Motor neuron (in vitro differentiated cells): ENCODE results near the gene LHX5. TPM values are rescaled to one million over a fixed set of nuclear protein-coding genes. Genes with fewer than 3 reads are reported as not detected.
A peak's percentile ranks its signal among the peaks of the same experiment; 100 is the strongest.

Experiments
- ATAC-seq, 8 experiments: fragments of 200-7000 bp; cut with Tn5 transposase; replicated peaks in 6 of 8; 2 replicates each; pipeline ENCODE4 v1.8.0; 2021; ENCODE audit warnings: mild to moderate bottlenecking in 8 of 8, moderate library complexity in 8 of 8
- H3K27ac ChIP-seq, 2 donors: fragments of 250-450 bp; sonication (Bioruptor Pico); 2 replicates each; pipeline ENCODE4 v1.9.0; 2021; ENCODE audit warnings: antibody characterized with exemption in 2 of 2, mild to moderate bottlenecking in 2 of 2, moderate library complexity in 1 of 2
- H3K4me1 ChIP-seq, 2 donors: fragments of 250-450 bp; sonication (Bioruptor Pico); replicated peaks in 1 of 2; 2 replicates each; pipeline ENCODE4 v1.6.1; 2021; ENCODE audit warnings: antibody characterized with exemption in 2 of 2, mild to moderate bottlenecking in 2 of 2, moderate library complexity in 1 of 2
- H3K4me3 ChIP-seq, 5 donors: fragments of 250-450 bp; sonication (Bioruptor Pico); 2 replicates each; pipeline ENCODE4 v1.9.0; 2021; ENCODE audit warnings: antibody characterized with exemption in 5 of 5, mild to moderate bottlenecking in 5 of 5, moderate library complexity in 4 of 5
- WGBS, 10 experiments: fragments of 450-650 bp; shearing (Covaris generic); methylation state at CpG; one replicate each; pipeline ENCODE4 v1.0.0; 2022; 5-methylcytosine and 5-hydroxymethylcytosine counted together
- in situ Hi-C, 9 experiments: fragments of 400-800 bp; cut with MboI; loops; one replicate each; pipeline ENCODE4 v1.15.0; 2021; ENCODE audit warnings: low sequenced_read_pairs in 9 of 9, low pct_unique_long_range_greater_than_20kb in 2 of 9; ENCODE audit not compliant: unreplicated experiment in 9 of 9
- total RNA-seq, 8 experiments: library from RNA; unstranded; fragments of 300-600 nt; gene quantifications; 2 replicates each; pipeline versions ENCODE4 v1.2.3 to v1.2.4, GENCODE V29; 2022

The LHX5 gene
- total RNA-seq, 8 experiments from 2014 or later = 0.09 to 0.71 (median 0.45) TPM; not detected in 2

GRCh38 chr12:113425960-113426453 is 45.7 kb downstream of the LHX5 start:
- H3K4me1 ChIP-seq = peaks cover 7 to 12% of the 10 kb centered on the region in 2 donors
- H3K27ac ChIP-seq = no peak overlapping the region
- in situ Hi-C loops = loop anchor here in 1 of 9 experiments (25.0 kb wide), 1 partner anchor 486 kb away; no protein-coding TSS in a partner anchor
- no peak for ATAC-seq
- 0 to 60% (median 33%) methylated on average over 1 to 4 of the region's 11 CpGs; no CpG with 5 or more reads in 3 of the 10 experiments for WGBS, 10 experiments
- H3K4me3 ChIP-seq = no peak overlapping the region

- H3K4me3 ChIP-seq = no peak overlapping the region
- WGBS, 10 experiments = 0 to 83% (median 44%) methylated on average over 1 to 17 of the region's 20 CpGs; no CpG with 5 or more reads in 1 of the 10 experiments
- H3K27ac ChIP-seq = no peak overlapping the region
- in situ Hi-C loops = loop anchor here in 1 of 9 experiments (25.0 kb wide), 1 partner anchor 487 kb away; no protein-coding TSS in a partner anchor
- ATAC-seq = peak in 3 of 8 experiments; percentile 34 to 44 (median 38)
- H3K4me1 ChIP-seq = peaks cover 7 to 12% of the 10 kb centered on the region in 2 donors
Observed at GRCh38 chr12:113424915-113425823, 46.5 kb downstream of the LHX5 start.

GRCh38 chr12:113424456-113424855 is 47.2 kb downstream of the LHX5 start:
- in situ Hi-C loops = no loop called here

GRCh38 chr12:113422886-113423669 is 48.6 kb downstream of the LHX5 start:
- peak overlapping the region; percentile 21 to 43 (median 40) for H3K4me3 ChIP-seq
- peak overlapping the region in 1 of 2 donors; percentile 91 for H3K27ac ChIP-seq
- no peak for ATAC-seq
- H3K4me1 ChIP-seq = peaks cover 7 to 19% of the 10 kb centered on the region in 2 donors
- WGBS, 10 experiments = 59 to 100% (median 85%) methylated on average over 1 to 6 of the region's 6 CpGs
- in situ Hi-C loops = no loop called here

More at GRCh38 chr12:113424456-113424855, 47.2 kb downstream of the LHX5 start:
- Histone ChIP-seq H3K4me1 (peaks cover 7 to 12% of the 10 kb centered on the region in 2 donors), H3K27ac (no peak overlapping the region), H3K4me3 (no peak overlapping the region)
- ATAC-seq = no peak
- WGBS, 10 experiments = 0 to 100% (median 80%) methylated on average over 1 of the region's 1 CpG; no CpG with 5 or more reads in 5 of the 10 experiments

- peak within 1 kb of the TSS; percentile 21 to 43 (median 40) for H3K4me3 ChIP-seq
- peaks cover 7 to 19% of the 10 kb centered on the region in 2 donors for H3K4me1 ChIP-seq
- peak within 1 kb of the TSS; percentile 70 to 91 for H3K27ac ChIP-seq
- ATAC-seq = peak; percentile 92 to 100 (median 99)
- in situ Hi-C loops = no loop called here
- 0 to 38% (median 9%) methylated on average over 2 to 7 of the region's 13 CpGs; no CpG with 5 or more reads in 4 of the 10 experiments for WGBS, 10 experiments
Observed at GRCh38 chr12:113422030-113422885, 49.4 kb downstream of the LHX5 start, which contains the start of gene SDSL. SDSL (plus strand) TSS chr12:113422380; CDS start chr12:113427983, 5,603 bp downstream.

- no peak for ATAC-seq
- in situ Hi-C loops = no loop called here
Observed at GRCh38 chr12:113420996-113421595, 50.6 kb downstream of the LHX5 start.

GRCh38 chr12:113418213-113418879 is 53.3 kb downstream of the LHX5 start:
- Histone ChIP-seq H3K27ac (no peak overlapping the region), H3K4me1 (peaks cover 7 to 13% of the 10 kb centered on the region in 2 donors), H3K4me3 (no peak overlapping the region)
- ATAC-seq = no peak
- WGBS, 10 experiments = 33 to 100% (median 50%) methylated on average over 1 to 8 of the region's 13 CpGs; no CpG with 5 or more reads in 2 of the 10 experiments
- in situ Hi-C loops = no loop called here

More at GRCh38 chr12:113420996-113421595, 50.6 kb downstream of the LHX5 start:
- no peak overlapping the region for H3K27ac ChIP-seq
- H3K4me1 ChIP-seq = peaks cover 7 to 19% of the 10 kb centered on the region in 2 donors
- 86 to 90% methylated on average over 1 to 2 of the region's 2 CpGs; no CpG with 5 or more reads in 8 of the 10 experiments for WGBS, 10 experiments
- H3K4me3 ChIP-seq = no peak overlapping the region

GRCh38 chr12:113416091-113416754 is 55.4 kb downstream of the LHX5 start:
- in situ Hi-C loops = no loop called here
- WGBS, 10 experiments = 0 to 77% (median 72%) methylated on average over 1 to 4 of the region's 6 CpGs; no CpG with 5 or more reads in 4 of the 10 experiments
- no peak overlapping the region for H3K4me3 ChIP-seq
- no peak overlapping the region for H3K27ac ChIP-seq
- peaks cover 0 to 7% of the 10 kb centered on the region in 2 donors for H3K4me1 ChIP-seq
- peak in 7 of 8 experiments; percentile 36 to 97 (median 68) for ATAC-seq

- in situ Hi-C loops = no loop called here
- no peak overlapping the region for H3K27ac ChIP-seq
- H3K4me3 ChIP-seq = no peak overlapping the region
- H3K4me1 ChIP-seq = peaks cover 0 to 7% of the 10 kb centered on the region in 2 donors
- ATAC-seq = no peak
- 69 to 100% (median 79%) methylated on average over 1 to 7 of the region's 9 CpGs; no CpG with 5 or more reads in 2 of the 10 experiments for WGBS, 10 experiments
Observed at GRCh38 chr12:113414519-113415038, 57.1 kb downstream of the LHX5 start.

- in situ Hi-C loops = no loop called here
- peaks cover 0 to 4% of the 10 kb centered on the region in 2 donors for H3K4me1 ChIP-seq
- peak in 6 of 8 experiments; percentile 13 to 58 (median 39) for ATAC-seq
- WGBS, 10 experiments = 27 to 91% (median 76%) methylated on average over 2 to 8 of the region's 11 CpGs; no CpG with 5 or more reads in 1 of the 10 experiments
- no peak overlapping the region for H3K27ac ChIP-seq
- H3K4me3 ChIP-seq = no peak overlapping the region
Observed at GRCh38 chr12:113413488-113413939, 58.2 kb downstream of the LHX5 start.
